Activated naive CD4-positive, alpha-beta T cell treated with anti-CD3 and anti-CD28 coated beads, Interleukin-2, amount 10 ng/mL, durations not matched to agents 7 days and 5 days (primary cell): ENCODE results near the gene C1QC.

ENCODE experiments used
- CTCF ChIA-PET: fragments of 350-600 bp; sonication (Branson Sonifier 250); formaldehyde crosslinking; loops from one replicate; lab custom pipeline; 2021; ENCODE audit warnings: antibody characterized with exemption; lab: Charles Lee
- DNase-seq: peaks from one replicate; pipeline ENCODE4 v3.0.0-alpha.2; 2020
- H3K27ac Mint-ChIP-seq: one replicate; pipeline ENCODE4 v1.8.0; 2021; ENCODE audit warnings: mild to moderate bottlenecking, moderate library complexity, mixed read lengths
- H3K27me3 Mint-ChIP-seq: one replicate; pipeline ENCODE4 v1.8.0; 2021; ENCODE audit warnings: mild to moderate bottlenecking, mixed read lengths
- H3K36me3 Mint-ChIP-seq: one replicate; pipeline ENCODE4 v1.8.0; 2021; ENCODE audit warnings: mixed read lengths
- H3K4me1 Mint-ChIP-seq: one replicate; pipeline ENCODE4 v1.8.0; 2021; ENCODE audit warnings: mixed read lengths
- H3K4me3 Mint-ChIP-seq: one replicate; pipeline ENCODE4 v1.8.0; 2021; ENCODE audit warnings: mild to moderate bottlenecking, moderate library complexity, mixed read lengths
- H3K9me3 Mint-ChIP-seq: one replicate; pipeline ENCODE4 v1.8.0; 2021; ENCODE audit warnings: mixed read lengths

C1QC gene

GRCh38 chr1:22628698-22629444, 14.6 kb upstream of the C1QC start:
- Mint-ChIP-seq H3K4me3 (no peak overlapping the region), H3K9me3 (no peaks in the 10 kb centered on the region), H3K36me3 (no peaks in the 10 kb centered on the region), H3K4me1 (no peaks in the 10 kb centered on the region), H3K27ac (no peak overlapping the region), H3K27me3 (peaks cover 57% of the 10 kb centered on the region)
- CTCF ChIA-PET: no interaction called here
- DNase-seq: no peak

GRCh38 chr1:22629886-22630285, 13.5 kb upstream of the C1QC start:
- CTCF ChIA-PET: no interaction called here
- Mint-ChIP-seq H3K9me3 (no peaks in the 10 kb centered on the region), H3K4me3 (no peak overlapping the region), H3K27ac (no peak overlapping the region), H3K36me3 (no peaks in the 10 kb centered on the region), H3K27me3 (peaks cover 59% of the 10 kb centered on the region), H3K4me1 (no peaks in the 10 kb centered on the region)
- DNase-seq: no peak

GRCh38 chr1:22633697-22634463, 9.6 kb upstream of the C1QC start:
- Mint-ChIP-seq H3K4me3 (no peak overlapping the region), H3K9me3 (no peaks in the 10 kb centered on the region), H3K4me1 (no peaks in the 10 kb centered on the region), H3K27me3 (peaks cover 33% of the 10 kb centered on the region), H3K36me3 (no peaks in the 10 kb centered on the region), H3K27ac (no peak overlapping the region)
- CTCF ChIA-PET: no interaction called here
- no peak for DNase-seq

GRCh38 chr1:22635436-22635835, 8.0 kb upstream of the C1QC start:
- H3K4me1 Mint-ChIP-seq: no peaks in the 10 kb centered on the region
- no peak overlapping the region for H3K4me3 Mint-ChIP-seq
- peaks cover 24% of the 10 kb centered on the region for H3K27me3 Mint-ChIP-seq
- CTCF ChIA-PET: no interaction called here
- no peaks in the 10 kb centered on the region for H3K36me3 Mint-ChIP-seq
- no peak for DNase-seq
- no peak overlapping the region for H3K27ac Mint-ChIP-seq
- H3K9me3 Mint-ChIP-seq: no peaks in the 10 kb centered on the region

- H3K9me3 Mint-ChIP-seq: no peaks in the 10 kb centered on the region
- H3K4me1 Mint-ChIP-seq: no peaks in the 10 kb centered on the region
- CTCF ChIA-PET: no interaction called here
- no peak for DNase-seq
- no peak within 1 kb of the TSS for H3K27ac Mint-ChIP-seq
- H3K4me3 Mint-ChIP-seq: no peak within 1 kb of the TSS
- H3K36me3 Mint-ChIP-seq: no peaks in the 10 kb centered on the region
- H3K27me3 Mint-ChIP-seq: peaks cover 20% of the 10 kb centered on the region
Measured at GRCh38 chr1:22636353-22636752, 7.1 kb upstream of the C1QC start, which contains the start of gene C1QA. C1QA (plus strand) TSS chr1:22636628; CDS start chr1:22637617, 989 bp downstream.

GRCh38 chr1:22636927-22637326, 6.5 kb upstream of the C1QC start:
- no peaks in the 10 kb centered on the region for H3K4me1 Mint-ChIP-seq
- H3K27ac Mint-ChIP-seq: no peak overlapping the region
- no peak overlapping the region for H3K4me3 Mint-ChIP-seq
- H3K9me3 Mint-ChIP-seq: no peaks in the 10 kb centered on the region
- peaks cover 20% of the 10 kb centered on the region for H3K27me3 Mint-ChIP-seq
- H3K36me3 Mint-ChIP-seq: no peaks in the 10 kb centered on the region
- CTCF ChIA-PET: no interaction called here
- no peak for DNase-seq

- Mint-ChIP-seq H3K4me1 (no peaks in the 10 kb centered on the region), H3K27ac (no peak overlapping the region), H3K4me3 (no peak overlapping the region), H3K36me3 (no peaks in the 10 kb centered on the region), H3K9me3 (no peaks in the 10 kb centered on the region), H3K27me3 (peaks cover 11% of the 10 kb centered on the region)
- CTCF ChIA-PET: no interaction called here
- no peak for DNase-seq
Measured at GRCh38 chr1:22637907-22638445, 5.5 kb upstream of the C1QC start.

GRCh38 chr1:22638476-22639234, 4.8 kb upstream of the C1QC start:
- no peak overlapping the region for H3K27ac Mint-ChIP-seq
- peaks cover 4% of the 10 kb centered on the region for H3K27me3 Mint-ChIP-seq
- no peak for DNase-seq
- no peak overlapping the region for H3K4me3 Mint-ChIP-seq
- no peaks in the 10 kb centered on the region for H3K36me3 Mint-ChIP-seq
- no peaks in the 10 kb centered on the region for H3K9me3 Mint-ChIP-seq
- H3K4me1 Mint-ChIP-seq: no peaks in the 10 kb centered on the region
- CTCF ChIA-PET: interaction anchor here (0.6 to 1.1 kb wide), 2 partner anchors 34 to 222 kb away, joined by 3 to 4 read pairs; no protein-coding TSS in a partner anchor

- H3K9me3 Mint-ChIP-seq: no peaks in the 10 kb centered on the region
- H3K27ac Mint-ChIP-seq: no peak overlapping the region
- DNase-seq: no peak
Measured at GRCh38 chr1:22639286-22639685, 4.1 kb upstream of the C1QC start.

GRCh38 chr1:22641247-22641646, 2.2 kb upstream of the C1QC start:
- CTCF ChIA-PET: interaction anchor here (1.0 to 5.5 kb wide), 5 partner anchors 14 to 221 kb away, joined by 3 to 30 read pairs (median 4); no protein-coding TSS in a partner anchor
- Mint-ChIP-seq H3K27me3 (peaks cover 5% of the 10 kb centered on the region), H3K4me1 (no peaks in the 10 kb centered on the region), H3K9me3 (no peaks in the 10 kb centered on the region), H3K36me3 (no peaks in the 10 kb centered on the region), H3K4me3 (no peak overlapping the region), H3K27ac (no peak overlapping the region)
- DNase-seq: no peak

More at GRCh38 chr1:22639286-22639685, 4.1 kb upstream of the C1QC start:
- Mint-ChIP-seq H3K4me3 (no peak overlapping the region), H3K27me3 (no peaks in the 10 kb centered on the region), H3K4me1 (no peaks in the 10 kb centered on the region), H3K36me3 (no peaks in the 10 kb centered on the region)
- CTCF ChIA-PET: interaction anchor here (0.6 to 1.1 kb wide), 2 partner anchors 34 to 223 kb away, joined by 3 to 4 read pairs; no protein-coding TSS in a partner anchor

- peak; percentile 78 for DNase-seq
- Mint-ChIP-seq H3K9me3 (no peaks in the 10 kb centered on the region), H3K36me3 (no peaks in the 10 kb centered on the region)
Measured at GRCh38 chr1:22641906-22642636, 1.4 kb upstream of the C1QC start.

GRCh38 chr1:22643928-22644327, 495 bp downstream of the C1QC start:
- DNase-seq: no peak
- Mint-ChIP-seq H3K27me3 (peaks cover 5% of the 10 kb centered on the region), H3K4me1 (no peaks in the 10 kb centered on the region), H3K9me3 (no peaks in the 10 kb centered on the region), H3K36me3 (no peaks in the 10 kb centered on the region), H3K27ac (no peak overlapping the region), H3K4me3 (no peak overlapping the region)
- CTCF ChIA-PET: interaction anchor here (5.5 kb wide), 1 partner anchor 223 kb away, joined by 30 read pairs; no protein-coding TSS in a partner anchor

More at GRCh38 chr1:22641906-22642636, 1.4 kb upstream of the C1QC start:
- H3K4me1 Mint-ChIP-seq: no peaks in the 10 kb centered on the region
- no peak overlapping the region for H3K4me3 Mint-ChIP-seq
- H3K27me3 Mint-ChIP-seq: peaks cover 5% of the 10 kb centered on the region
- H3K27ac Mint-ChIP-seq: no peak overlapping the region
- CTCF ChIA-PET: interaction anchor here (0.6 to 5.5 kb wide), 8 partner anchors 13 to 280 kb away, joined by 3 to 30 read pairs (median 4); no protein-coding TSS in a partner anchor

- Mint-ChIP-seq H3K27me3 (peaks cover 7% of the 10 kb centered on the region), H3K4me3 (no peak overlapping the region), H3K4me1 (no peaks in the 10 kb centered on the region), H3K9me3 (no peaks in the 10 kb centered on the region), H3K27ac (no peak overlapping the region), H3K36me3 (no peaks in the 10 kb centered on the region)
- CTCF ChIA-PET: no interaction called here
- no peak for DNase-seq
Measured at GRCh38 chr1:22645931-22646330, 2.5 kb downstream of the C1QC start.
